Measurements from ENCODE around the gene PCCA. TPM values are rescaled to one million over a fixed set of nuclear protein-coding genes. Genes with fewer than 3 reads are reported as not detected.

The PCCA gene
- total and polyA plus RNA-seq, 2 donors (not counting 1 experiment from before 2014, with no cell fraction given): 4.8 to 17.4 TPM

- ATAC-seq (ENCODE audit: low read depth): no peak
- TF ChIP-seq CTCF (IDR thresholded peaks at IDR 0.05) (no peak), EZH2 (IDR thresholded peaks at IDR 0.05; ENCODE audit: borderline replicate concordance, insufficient read depth, low read depth, low read length, poor library complexity, severe bottlenecking) (no peak)
- intact Hi-C loops (cut with micrococcal nuclease): no loop called here
- Histone ChIP-seq H3K27me3 (replicated peaks in 1 of 4; ENCODE audit: control extremely low read depth in 1 of 4, control insufficient read depth in 3 of 4, insufficient read depth in 4 of 4, low read length in 3 of 4) (no peaks in the 10 kb centered on the region), H3K4me3 (ENCODE audit: control extremely low read depth in 1 of 5, extremely low read depth in 1 of 5, insufficient read depth in 1 of 5, low read depth in 2 of 5, low read length in 4 of 5) (no peak overlapping the region), H3K9ac (ENCODE audit: low read length) (no peak overlapping the region), H3K27ac (ENCODE audit: low read length in 2 of 2) (no peak overlapping the region), H3K4me2 (replicated peaks; ENCODE audit: low read depth, low read length, poor library complexity, severe bottlenecking) (no peak overlapping the region), H4K20me1 (ENCODE audit: control insufficient read depth, insufficient read depth, low read length, poor library complexity, severe bottlenecking) (no peaks in the 10 kb centered on the region), H3K79me2 (ENCODE audit: control insufficient read depth, insufficient read depth, low read length) (no peaks in the 10 kb centered on the region), H2AFZ (ENCODE audit: insufficient read depth, low read depth, low read length, poor library complexity, severe bottlenecking) (no peak overlapping the region), H3K36me3 (replicated peaks in 1 of 2; ENCODE audit: control extremely low read depth in 1 of 2, control insufficient read depth in 1 of 2, extremely low read depth in 1 of 2, insufficient read depth in 2 of 2, low read length in 1 of 2) (peaks cover 0 to 1% of the 10 kb centered on the region in 2 experiments), H3K9me3 (ENCODE audit: control extremely low read depth in 1 of 3, control insufficient read depth in 2 of 3, insufficient read depth in 1 of 3, low read length in 2 of 3) (no peaks in the 10 kb centered on the region), H3K4me1 (ENCODE audit: control insufficient read depth in 2 of 2, insufficient read depth in 2 of 2, low read length in 2 of 2) (no peaks in the 10 kb centered on the region)
- 100% methylated on average over 4 of the region's 6 CpGs for WGBS (ENCODE audit: insufficient coverage)
- ChIA-PET POLR2A (no interaction called here), CTCF (no interaction called here)
- DNase-seq: no peak
- Mint-ChIP-seq H3K4me3 (no peak overlapping the region), H3K27ac (no peak overlapping the region), H3K4me1 (no peaks in the 10 kb centered on the region), H3K9me3 (ENCODE audit: insufficient read depth) (no peaks in the 10 kb centered on the region), H3K27me3 (no peaks in the 10 kb centered on the region)
These were observed 184.2 kb downstream of the PCCA start for GRCh38 chr13:100273138-100273537.

- no peak overlapping the region for H3K4me3 ChIP-seq (ENCODE audit: control extremely low read depth in 1 of 5, extremely low read depth in 1 of 5, insufficient read depth in 1 of 5, low read depth in 2 of 5, low read length in 4 of 5)
- no peaks in the 10 kb centered on the region for H3K4me1 ChIP-seq (ENCODE audit: control insufficient read depth in 2 of 2, insufficient read depth in 2 of 2, low read length in 2 of 2)
- H3K27ac ChIP-seq (ENCODE audit: low read length in 2 of 2): no peak overlapping the region
- no peak overlapping the region for H3K4me2 ChIP-seq (replicated peaks; ENCODE audit: low read depth, low read length, poor library complexity, severe bottlenecking)
- H4K20me1 ChIP-seq (ENCODE audit: control insufficient read depth, insufficient read depth, low read length, poor library complexity, severe bottlenecking): no peaks in the 10 kb centered on the region
- no peaks in the 10 kb centered on the region for H3K4me1 Mint-ChIP-seq
- POLR2A ChIA-PET: no interaction called here
- H3K27me3 Mint-ChIP-seq: no peaks in the 10 kb centered on the region
- H3K36me3 ChIP-seq (replicated peaks in 1 of 2; ENCODE audit: control extremely low read depth in 1 of 2, control insufficient read depth in 1 of 2, extremely low read depth in 1 of 2, insufficient read depth in 2 of 2, low read length in 1 of 2): peaks cover 0 to 1% of the 10 kb centered on the region in 2 experiments
- no peak for TF ChIP-seq EZH2 (IDR thresholded peaks at IDR 0.05; ENCODE audit: borderline replicate concordance, insufficient read depth, low read depth, low read length, poor library complexity, severe bottlenecking)
- no peak for TF ChIP-seq CTCF (IDR thresholded peaks at IDR 0.05)
- intact Hi-C loops (cut with micrococcal nuclease): no loop called here
- CTCF ChIA-PET: no interaction called here
- DNase-seq (no peak), ATAC-seq (ENCODE audit: low read depth) (no peak)
- H2AFZ ChIP-seq (ENCODE audit: insufficient read depth, low read depth, low read length, poor library complexity, severe bottlenecking): no peak overlapping the region
- H3K9me3 ChIP-seq (ENCODE audit: control extremely low read depth in 1 of 3, control insufficient read depth in 2 of 3, insufficient read depth in 1 of 3, low read length in 2 of 3): no peaks in the 10 kb centered on the region
- H3K27me3 ChIP-seq (replicated peaks in 1 of 4; ENCODE audit: control extremely low read depth in 1 of 4, control insufficient read depth in 3 of 4, insufficient read depth in 4 of 4, low read length in 3 of 4): no peaks in the 10 kb centered on the region
- H3K9me3 Mint-ChIP-seq (ENCODE audit: insufficient read depth): no peaks in the 10 kb centered on the region
- H3K79me2 ChIP-seq (ENCODE audit: control insufficient read depth, insufficient read depth, low read length): no peaks in the 10 kb centered on the region
- H3K9ac ChIP-seq (ENCODE audit: low read length): no peak overlapping the region
- no peak overlapping the region for H3K27ac Mint-ChIP-seq
- H3K4me3 Mint-ChIP-seq: no peak overlapping the region
- WGBS (ENCODE audit: insufficient coverage): 13% methylated on average over 1 of the region's 6 CpGs
These were observed 184.7 kb downstream of the PCCA start for GRCh38 chr13:100273552-100273951.
